Uterus (tissue), 2 donors: ENCODE results near the gene SPINK1.

Experiments used
- CTCF ChIP-seq, 4 experiments: fragments of 200-600 bp in 2 of 4; fragments of 450-650 bp in 2 of 4; sonication (generic) in 2 of 4; IDR thresholded peaks; one replicate each; pipeline ENCODE4 v1.5.1; 2016 to 2019; ENCODE audit warnings: antibody characterized with exemption in 4 of 4, mild to moderate bottlenecking in 2 of 4, moderate library complexity in 1 of 4
- POLR2A ChIP-seq, 2 donors: fragments of 450-650 bp; IDR thresholded peaks; one replicate each; pipeline ENCODE4 v1.6.1; 2016; ENCODE audit warnings: antibody characterized with exemption in 2 of 2, mild to moderate bottlenecking in 1 of 2, moderate library complexity in 1 of 2

- no peak for TF ChIP-seq CTCF (IDR thresholded peaks at IDR 0.05)
- TF ChIP-seq POLR2A (IDR thresholded peaks at IDR 0.05), result no peak
Observed at GRCh38 chr5:147860641-147861025, 29.2 kb upstream of the SPINK1 start.
